Measurements from ENCODE around the gene MRTFB.

DNA sequence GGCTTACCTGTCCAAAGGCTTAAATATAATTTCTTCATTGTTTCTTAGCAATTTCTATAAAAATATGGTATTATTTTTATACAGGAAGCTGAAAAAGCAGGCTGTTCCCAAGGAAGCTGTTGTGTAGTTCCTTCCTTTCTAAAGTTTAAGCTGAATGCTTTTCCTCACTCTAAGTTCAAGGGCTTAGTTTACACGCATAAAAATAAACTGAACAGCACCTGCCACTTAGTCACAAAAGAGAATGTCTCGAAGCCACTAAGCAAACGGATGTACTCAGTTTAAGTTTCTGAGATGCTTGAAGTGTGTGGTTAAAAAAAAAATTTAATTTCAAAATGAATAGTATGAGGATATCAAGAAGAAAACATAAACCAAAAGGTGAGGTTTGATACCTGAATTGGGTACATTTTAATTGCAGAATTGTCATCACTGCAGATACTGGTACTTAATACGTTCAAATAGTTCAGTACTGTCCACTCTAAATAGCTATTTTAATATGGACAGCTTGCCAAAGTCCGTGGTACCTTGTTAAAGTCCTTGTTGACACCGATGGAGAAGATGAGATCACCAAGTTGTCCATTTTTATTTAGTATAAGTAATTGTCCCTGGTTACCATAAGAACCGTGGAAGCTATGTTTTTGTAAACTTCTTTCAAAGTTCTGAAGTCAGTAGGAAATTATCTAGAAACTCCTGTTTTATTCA lies 38.1 kb downstream of the MRTFB start:
- no peak for TF ChIP-seq POLR2AphosphoS5 (IDR thresholded peaks at IDR 0.05)
- no peak for TF ChIP-seq POLR2A (IDR thresholded peaks at IDR 0.05)
- TF ChIP-seq, protein P1, sequence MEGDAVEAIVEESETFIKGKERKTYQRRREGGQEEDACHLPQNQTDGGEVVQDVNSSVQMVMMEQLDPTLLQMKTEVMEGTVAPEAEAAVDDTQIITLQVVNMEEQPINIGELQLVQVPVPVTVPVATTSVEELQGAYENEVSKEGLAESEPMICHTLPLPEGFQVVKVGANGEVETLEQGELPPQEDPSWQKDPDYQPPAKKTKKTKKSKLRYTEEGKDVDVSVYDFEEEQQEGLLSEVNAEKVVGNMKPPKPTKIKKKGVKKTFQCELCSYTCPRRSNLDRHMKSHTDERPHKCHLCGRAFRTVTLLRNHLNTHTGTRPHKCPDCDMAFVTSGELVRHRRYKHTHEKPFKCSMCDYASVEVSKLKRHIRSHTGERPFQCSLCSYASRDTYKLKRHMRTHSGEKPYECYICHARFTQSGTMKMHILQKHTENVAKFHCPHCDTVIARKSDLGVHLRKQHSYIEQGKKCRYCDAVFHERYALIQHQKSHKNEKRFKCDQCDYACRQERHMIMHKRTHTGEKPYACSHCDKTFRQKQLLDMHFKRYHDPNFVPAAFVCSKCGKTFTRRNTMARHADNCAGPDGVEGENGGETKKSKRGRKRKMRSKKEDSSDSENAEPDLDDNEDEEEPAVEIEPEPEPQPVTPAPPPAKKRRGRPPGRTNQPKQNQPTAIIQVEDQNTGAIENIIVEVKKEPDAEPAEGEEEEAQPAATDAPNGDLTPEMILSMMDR (IDR thresholded peaks at IDR 0.05) = no peak
- TF ChIP-seq EP300 (IDR thresholded peaks at IDR 0.05; ENCODE audit: low read depth) = no peak
